HepG2 (cell line): ENCODE measurements around the gene UBE4A. TPM values are rescaled to one million over a fixed set of nuclear protein-coding genes. Genes with fewer than 3 reads are reported as not detected.

ENCODE experiments used
- ATRX ChIP-seq: sonication (generic); formaldehyde crosslinking; IDR thresholded peaks from 2 replicates; pipeline ENCODE4 v1.4.0; 2020; ENCODE audit warnings: missing genetic modification reagents, borderline replicate concordance
- CSRNP2 ChIP-seq: sonication (generic); formaldehyde crosslinking; conservative IDR thresholded peaks from 2 replicates; pipeline ENCODE4 v1.8.0; 2022; ENCODE audit warnings: low read depth, missing genetic modification reagents
- GTF3A ChIP-seq: sonication (generic); formaldehyde crosslinking; conservative IDR thresholded peaks from 2 replicates; pipeline ENCODE4 v1.4.0; 2020; ENCODE audit warnings: mild to moderate bottlenecking, missing genetic modification reagents
- HNF1A ChIP-seq, 2 experiments: sonication (generic) in 1 of 2; formaldehyde crosslinking in 1 of 2; IDR thresholded peaks; 2 replicates each; pipeline versions ENCODE4 v1.4.0 to v1.6.1; 2016 to 2020; ENCODE audit warnings: borderline replicate concordance in 1 of 2, low read depth in 1 of 2, mild to moderate bottlenecking in 1 of 2, missing genetic modification reagents in 1 of 2
- MXD4 ChIP-seq: IDR thresholded peaks from 2 replicates; pipeline ENCODE4 v1.6.1; 2016; ENCODE audit warnings: mild to moderate bottlenecking, missing biosample characterization, missing genetic modification reagents
- MYNN ChIP-seq: sonication (generic); formaldehyde crosslinking; IDR thresholded peaks from 2 replicates; pipeline ENCODE4 v1.4.0; 2020; ENCODE audit warnings: mild to moderate bottlenecking, low read depth, missing genetic modification reagents
- PAX8 ChIP-seq: sonication (generic); formaldehyde crosslinking; IDR thresholded peaks from 2 replicates; pipeline ENCODE4 v1.8.0; 2022; ENCODE audit warnings: mild to moderate bottlenecking, missing genetic modification reagents, borderline replicate concordance
- RCOR2 ChIP-seq: IDR thresholded peaks from 2 replicates; pipeline ENCODE4 v1.6.1; 2016; ENCODE audit warnings: missing biosample characterization, missing genetic modification reagents
- RXRA ChIP-seq: sonication (generic); formaldehyde crosslinking; IDR thresholded peaks from 2 replicates; pipeline ENCODE4 v1.5.1; 2020; ENCODE audit warnings: missing genetic modification reagents
- TAF1 ChIP-seq: sonication (generic); formaldehyde crosslinking; IDR thresholded peaks from 2 replicates; pipeline ENCODE4 v1.4.0; 2020; ENCODE audit warnings: missing genetic modification reagents
- TFAP4 ChIP-seq: sonication (generic); IDR thresholded peaks from 2 replicates; pipeline ENCODE4 v1.6.1; 2016; ENCODE audit warnings: low read depth, borderline replicate concordance
- ZBTB1 ChIP-seq: sonication (generic); formaldehyde crosslinking; IDR thresholded peaks from 2 replicates; pipeline ENCODE4 v1.4.0; 2020; ENCODE audit warnings: missing genetic modification reagents, borderline replicate concordance
- ZBTB4 ChIP-seq: sonication (generic); formaldehyde crosslinking; IDR thresholded peaks from 2 replicates; pipeline ENCODE4 v1.4.0; 2020; ENCODE audit warnings: missing genetic modification reagents, mild to moderate bottlenecking, borderline replicate concordance
- ZEB1 ChIP-seq: IDR thresholded peaks from 2 replicates; pipeline ENCODE4 v1.6.1; 2012; ENCODE audit warnings: mild to moderate bottlenecking, low read depth, inconsistent platforms; ENCODE audit not compliant: insufficient replicate concordance
- ZNF143 ChIP-seq: sonication (generic); formaldehyde crosslinking; IDR thresholded peaks from 2 replicates; pipeline ENCODE4 v1.4.0; 2020; ENCODE audit warnings: missing genetic modification reagents
- ZNF180 ChIP-seq: sonication (generic); formaldehyde crosslinking; IDR thresholded peaks from 2 replicates; pipeline ENCODE4 v1.4.0; 2020; ENCODE audit warnings: low read depth, missing genetic modification reagents, borderline replicate concordance
- ZNF563 ChIP-seq: sonication (generic); formaldehyde crosslinking; IDR thresholded peaks from 2 replicates; pipeline ENCODE4 v1.8.0; 2022; ENCODE audit warnings: mild to moderate bottlenecking, moderate library complexity, missing genetic modification reagents
- ZNF660 ChIP-seq: sonication (generic); formaldehyde crosslinking; IDR thresholded peaks from 2 replicates; pipeline ENCODE4 v1.5.1; 2020; ENCODE audit warnings: mild to moderate bottlenecking, low read depth, missing genetic modification reagents, borderline replicate concordance
- ZZZ3 ChIP-seq: sonication (generic); formaldehyde crosslinking; IDR thresholded peaks from 2 replicates; pipeline ENCODE4 v1.4.0; 2020; ENCODE audit warnings: missing genetic modification reagents, mild to moderate bottlenecking, borderline replicate concordance
- polyA plus RNA-seq, 8 experiments: library from polyadenylated mRNA; depleted of rRNA in 3 of 8; stranded (reverse) in 7 of 8; unstranded in 1 of 8; fragments of >200 nt; fragmentation: Illumina TruSeq in 4 of 8; extraction: Trizol in 4 of 8; gene quantifications; 2 replicates each; pipeline versions ENCODE4 v1.2.1 to v1.2.3, GENCODE V29; 2011 to 2016; ENCODE audit warnings: low read depth in 4 of 8, missing spikeins in 1 of 8, mixed read lengths in 1 of 8; ENCODE audit not compliant: insufficient read depth in 1 of 8
- total RNA-seq, 5 experiments: library from RNA; depleted of rRNA; stranded (reverse); fragments of >200 nt; fragmentation: Illumina TruSeq; extraction: Trizol; gene quantifications; 2 replicates each; pipeline ENCODE4 v1.2.3, GENCODE V29; 2016; ENCODE audit warnings: low read depth in 1 of 5

Gene UBE4A
- total and polyA plus RNA-seq, 2 of the 13 experiments (the other 11 are each of a cell fraction or from before 2014, with no cell fraction given), result 15.1 to 32.7 TPM

GRCh38 chr11:118401151-118401879, 41.9 kb downstream of the UBE4A start, which contains the start of gene ATP5MG (continued):
- TF ChIP-seq ZNF563, result no peak
- no peak for TF ChIP-seq PAX8
- no peak for TF ChIP-seq HNF1A (IDR thresholded peaks at IDR 0.05; ENCODE audit: low read depth)
- no peak for TF ChIP-seq HNF1A (CRISPR knock-in tag; IDR thresholded peaks at IDR 0.05; ENCODE audit: borderline replicate concordance)
- TF ChIP-seq RCOR2 (CRISPR knock-in tag), result no peak
- no peak for TF ChIP-seq GTF3A
- TF ChIP-seq CSRNP2 (CRISPR knock-in tag), result no peak
- no peak for TF ChIP-seq ATRX
- peak; percentile 63; the same call in 1 of the 2 replicates for TF ChIP-seq MXD4 (CRISPR knock-in tag)
- no peak for TF ChIP-seq TFAP4
- TF ChIP-seq RXRA, result no peak
- no peak for TF ChIP-seq ZNF180
- no peak for TF ChIP-seq ZNF143 (CRISPR knock-in tag)
- no peak for TF ChIP-seq MYNN (CRISPR knock-in tag)
- TF ChIP-seq TAF1 (CRISPR knock-in tag), result peak; percentile 33; the same call in 1 of the 2 replicates
- TF ChIP-seq ZBTB1 (CRISPR knock-in tag), result no peak
- TF ChIP-seq ZZZ3 (CRISPR knock-in tag), result peak; percentile 56; the same call in 1 of the 2 replicates
- TF ChIP-seq ZBTB4 (CRISPR knock-in tag), result no peak
- peak; percentile 45 for TF ChIP-seq ZEB1
- no peak for TF ChIP-seq ZNF660
